Esophagus squamous epithelium (tissue), 4 donors: ENCODE results near the gene PLCB4.

Experiments
- CTCF ChIP-seq, 6 experiments: fragments of 450-650 bp in 4 of 6; fragments of 200-600 bp in 2 of 6; sonication (generic) in 2 of 6; IDR thresholded peaks; one replicate each; pipeline ENCODE4 v1.5.1; 2016 to 2019; ENCODE audit warnings: antibody characterized with exemption in 6 of 6, mild to moderate bottlenecking in 4 of 6, moderate library complexity in 4 of 6
- POLR2A ChIP-seq, 4 donors: fragments of 450-650 bp; IDR thresholded peaks; one replicate each; pipeline ENCODE4 v1.6.1; 2017; ENCODE audit warnings: antibody characterized with exemption in 4 of 4, mild to moderate bottlenecking in 4 of 4, moderate library complexity in 3 of 4

GRCh38 chr20:9117548-9117947, 48.7 kb downstream of the PLCB4 start:
- no peak for TF ChIP-seq POLR2A (IDR thresholded peaks at IDR 0.05)
- no peak for TF ChIP-seq CTCF (IDR thresholded peaks at IDR 0.05)
